Keratinocyte (primary cell): ENCODE data around the gene RERE. TPM values are rescaled to one million over a fixed set of nuclear protein-coding genes. Genes with fewer than 3 reads are reported as not detected.

Experiments used
- DNase-seq: peaks from one replicate; pipeline ENCODE4 v3.0.0-alpha.2; 2011; ENCODE audit warnings: low read depth, missing footprints, low spot score
- FAIRE-seq: peaks from 2 replicates; lab custom pipeline; 2011; peaks lifted over from hg19 to GRCh38; lab: Jason Lieb, UNC
- H2AFZ ChIP-seq: 2 replicates; pipeline ENCODE4 v1.6.0; 2012; ENCODE audit warnings: low read length, control low read depth, inconsistent platforms; ENCODE audit not compliant: control insufficient read depth
- H3K27ac ChIP-seq: 2 replicates; pipeline ENCODE4 v1.5.1; 2011; ENCODE audit warnings: low read length; ENCODE audit not compliant: control insufficient read depth, insufficient read depth
- H3K27me3 ChIP-seq: 3 replicates; pipeline ENCODE4 v1.6.0; 2011; ENCODE audit warnings: low read length; ENCODE audit not compliant: control insufficient read depth, insufficient read depth; ENCODE audit errors: extremely low read depth
- H3K36me3 ChIP-seq, 2 experiments: 2 replicates in 1 of 2; 3 replicates in 1 of 2; pipeline ENCODE4 v1.5.1; 2011; ENCODE audit warnings: low read length in 2 of 2, mild to moderate bottlenecking in 1 of 2; ENCODE audit not compliant: control insufficient read depth in 2 of 2, insufficient read depth in 2 of 2; ENCODE audit errors: extremely low read depth in 1 of 2
- H3K4me1 ChIP-seq: 3 replicates; pipeline ENCODE4 v1.5.1; 2011; ENCODE audit warnings: low read length; ENCODE audit not compliant: control insufficient read depth, insufficient read depth; ENCODE audit errors: extremely low read depth
- H3K4me2 ChIP-seq: 3 replicates; pipeline ENCODE4 v1.6.0; 2011; ENCODE audit warnings: low read depth, low read length; ENCODE audit not compliant: control insufficient read depth, insufficient read depth; ENCODE audit errors: extremely low read depth
- H3K4me3 ChIP-seq, 3 experiments: fragments of 200-600 bp in 1 of 3; sonication (generic) in 1 of 3; 2 replicates in 2 of 3; 3 replicates in 1 of 3; pipeline ENCODE4 v1.5.1; 2011 to 2016; ENCODE audit warnings: low read length in 3 of 3, mild to moderate bottlenecking in 3 of 3, control low read depth in 2 of 3, inconsistent platforms in 1 of 3, low read depth in 1 of 3, mixed read lengths in 1 of 3, mixed run types in 1 of 3, moderate library complexity in 1 of 3; ENCODE audit not compliant: control insufficient read depth in 2 of 3, insufficient read depth in 2 of 3; ENCODE audit errors: extremely low read depth in 1 of 3
- H3K79me2 ChIP-seq: 2 replicates; pipeline ENCODE4 v1.6.0; 2012; ENCODE audit warnings: low read length; ENCODE audit not compliant: control insufficient read depth, insufficient read depth
- H3K9ac ChIP-seq: 3 replicates; pipeline ENCODE4 v1.6.0; 2011; ENCODE audit warnings: low read length; ENCODE audit not compliant: control insufficient read depth, insufficient read depth; ENCODE audit errors: extremely low read depth
- H3K9me1 ChIP-seq: 3 replicates; pipeline ENCODE4 v1.6.0; 2011; ENCODE audit warnings: low read length; ENCODE audit not compliant: control insufficient read depth, insufficient read depth; ENCODE audit errors: extremely low read depth
- H3K9me3 ChIP-seq: 2 replicates; pipeline ENCODE4 v1.5.1; 2012; ENCODE audit warnings: low read depth, low read length; ENCODE audit not compliant: control insufficient read depth
- H4K20me1 ChIP-seq: 3 replicates; pipeline ENCODE4 v1.6.0; 2011; ENCODE audit warnings: low read length; ENCODE audit not compliant: control insufficient read depth, insufficient read depth; ENCODE audit errors: extremely low read depth
- CTCF ChIP-seq, 3 experiments: IDR thresholded peaks in 1 of 3; conservative IDR thresholded peaks in 1 of 3; optimal IDR thresholded peaks in 1 of 3; 2 replicates in 2 of 3; 3 replicates in 1 of 3; pipeline versions ENCODE3 to v1.5.1; 2011; ENCODE audit warnings: low read length in 3 of 3, mild to moderate bottlenecking in 3 of 3, moderate library complexity in 2 of 3, control low read depth in 1 of 3, inconsistent platforms in 1 of 3; ENCODE audit not compliant: insufficient read depth in 2 of 3; ENCODE audit errors: extremely low read depth in 1 of 3
- EZH2 ChIP-seq: IDR thresholded peaks from one replicate; pipeline ENCODE4 v1.6.1; 2012; ENCODE audit warnings: inconsistent platforms, mild to moderate bottlenecking, low read length, moderate library complexity
- dilution Hi-C: fragments of 300-500 bp; cut with MboI; formaldehyde crosslinking; loops from one replicate; pipeline ENCODE4 v1.7.0; 2020; ENCODE audit warnings: low sequenced_read_pairs; ENCODE audit not compliant: extremely low pct_ligation_motif_present
- polyA plus RNA-seq, 5 experiments: library from polyadenylated mRNA; depleted of rRNA in 3 of 5; stranded (reverse) in 3 of 5; stranded (forward) in 1 of 5; unstranded in 1 of 5; fragments of >200 nt; gene quantifications; 1 replicate in 1 of 5; 2 replicates in 3 of 5; 3 replicates in 1 of 5; pipeline versions ENCODE4 v1.2.1 to v1.2.3, GENCODE V29; 2011 to 2012; ENCODE audit warnings: missing spikeins in 2 of 5, low read depth in 1 of 5, low replicate concordance in 1 of 5

Gene RERE
- polyA plus RNA-seq, 1 donor (not counting 4 experiments of a cell fraction or from before 2014, with no cell fraction given) = 3.8 TPM

- DNase-seq = no peak
- TF ChIP-seq CTCF (optimal IDR thresholded peaks at IDR 0.05 in 1 of 3, IDR thresholded peaks at IDR 0.05 in 1 of 3, conservative IDR thresholded peaks at IDR 0.05 in 1 of 3; ENCODE audit: extremely low read depth in 1 of 3, insufficient read depth in 2 of 3, low read length in 3 of 3) (no peak), EZH2 (no peak)
Measured at GRCh38 chr1:8434101-8434500, 383.3 kb downstream of the RERE start.

GRCh38 chr1:8431784-8432183, 385.7 kb downstream of the RERE start:
- Histone ChIP-seq H3K27ac (no peak overlapping the region), H4K20me1 (peaks cover 2% of the 10 kb centered on the region), H3K79me2 (no peaks in the 10 kb centered on the region), H3K4me3 (no peak overlapping the region), H2AFZ (no peak overlapping the region), H3K4me2 (no peak overlapping the region), H3K27me3 (no peaks in the 10 kb centered on the region), H3K36me3 (no peaks in the 10 kb centered on the region), H3K9me1 (peaks cover 2% of the 10 kb centered on the region), H3K4me1 (no peaks in the 10 kb centered on the region), H3K9ac (no peak overlapping the region), H3K9me3 (no peaks in the 10 kb centered on the region)
- no peak for FAIRE-seq
- DNase-seq = no peak
- dilution Hi-C loops = no loop called here
- TF ChIP-seq CTCF (optimal IDR thresholded peaks at IDR 0.05 in 1 of 3, IDR thresholded peaks at IDR 0.05 in 1 of 3, conservative IDR thresholded peaks at IDR 0.05 in 1 of 3; ENCODE audit: extremely low read depth in 1 of 3, insufficient read depth in 2 of 3, low read length in 3 of 3) (no peak), EZH2 (no peak)

More at GRCh38 chr1:8434101-8434500, 383.3 kb downstream of the RERE start:
- H2AFZ ChIP-seq = no peak overlapping the region
- H3K79me2 ChIP-seq = no peaks in the 10 kb centered on the region
- FAIRE-seq = no peak
- H3K36me3 ChIP-seq = no peaks in the 10 kb centered on the region
- H3K4me1 ChIP-seq = no peaks in the 10 kb centered on the region
- H3K4me2 ChIP-seq = no peak overlapping the region
- dilution Hi-C loops = no loop called here
- H3K9me3 ChIP-seq = no peaks in the 10 kb centered on the region
- no peak overlapping the region for H3K9ac ChIP-seq
- no peak overlapping the region for H3K27ac ChIP-seq
- no peak overlapping the region for H3K4me3 ChIP-seq
- H3K27me3 ChIP-seq = no peaks in the 10 kb centered on the region
- H3K9me1 ChIP-seq = peaks cover 2% of the 10 kb centered on the region
- peaks cover 2% of the 10 kb centered on the region for H4K20me1 ChIP-seq
